ENCODE results near the gene ERGIC2. TPM values are rescaled to one million over a fixed set of nuclear protein-coding genes. Genes with fewer than 3 reads are reported as not detected.
"Not testable (repeated sequence)": the region's sequence is repeated elsewhere in the genome, so short reads cannot be mapped to it uniquely, and the experiment has no call there.

ERGIC2 gene
- polyA plus RNA-seq, 3 donors = 92.9 to 97.0 (median 95.7) TPM

- DNase-seq = no peak
Observed at GRCh38 chr12:29389295-29389919, 8.4 kb upstream of the ERGIC2 start.

GRCh38 chr12:29386084-29386680 is 5.2 kb upstream of the ERGIC2 start:
- DNase-seq = not testable (repeated sequence)

GRCh38 chr12:29385194-29385593 is 4.2 kb upstream of the ERGIC2 start:
- DNase-seq = not testable (repeated sequence)

GRCh38 chr12:29382251-29382650 is 1.3 kb upstream of the ERGIC2 start:
- no peak for DNase-seq

GRCh38 chr12:29376118-29376517 is 4.9 kb downstream of the ERGIC2 start:
- no peak for DNase-seq

- no peak for DNase-seq
Observed at GRCh38 chr12:29374913-29375312, 6.1 kb downstream of the ERGIC2 start.

GRCh38 chr12:29374012-29374411 is 7.0 kb downstream of the ERGIC2 start:
- no peak for DNase-seq

GRCh38 chr12:29365091-29365490 is 15.9 kb downstream of the ERGIC2 start:
- no peak for DNase-seq

GRCh38 chr12:29354954-29355353 is 26.0 kb downstream of the ERGIC2 start:
- no peak for DNase-seq

- DNase-seq = peak; percentile 7
Observed at GRCh38 chr12:29350080-29350479, 30.9 kb downstream of the ERGIC2 start.

- no peak for DNase-seq
Observed at GRCh38 chr12:29346769-29347421, 34.1 kb downstream of the ERGIC2 start.

- DNase-seq = no peak
Observed at GRCh38 chr12:29343022-29343799, 37.8 kb downstream of the ERGIC2 start.

GRCh38 chr12:29337325-29337724 is 43.6 kb downstream of the ERGIC2 start:
- no peak for DNase-seq

GRCh38 chr12:29334937-29335336 is 46.0 kb downstream of the ERGIC2 start:
- DNase-seq = no peak

GRCh38 chr12:29333178-29333577 is 47.8 kb downstream of the ERGIC2 start:
- no peak for DNase-seq

GRCh38 chr12:29329411-29329810 is 51.6 kb downstream of the ERGIC2 start:
- no peak for DNase-seq

GRCh38 chr12:29322157-29322556 is 58.8 kb downstream of the ERGIC2 start:
- no peak for DNase-seq

- DNase-seq = no peak
Observed at GRCh38 chr12:29320295-29321085, 60.5 kb downstream of the ERGIC2 start.

- DNase-seq = peak; percentile 52
Observed at GRCh38 chr12:29317556-29318363, 63.2 kb downstream of the ERGIC2 start.

- no peak for DNase-seq
Observed at GRCh38 chr12:29316752-29317151, 64.2 kb downstream of the ERGIC2 start.

GRCh38 chr12:29314416-29314815 is 66.6 kb downstream of the ERGIC2 start:
- no peak for DNase-seq

Data from renal pelvis (tissue), 4 donors.